Hepatocyte (in vitro differentiated cells): ENCODE data around the gene C1orf87. TPM values are rescaled to one million over a fixed set of nuclear protein-coding genes. Genes with fewer than 3 reads are reported as not detected.
A peak's percentile ranks its signal among the peaks of the same experiment; 100 is the strongest.

Experiments used
- DNase-seq: peaks from one replicate; pipeline ENCODE4 v3.0.0-alpha.2; 2016; ENCODE audit warnings: low spot score
- H2AFZ ChIP-seq: fragments of 200-600 bp; sonication (generic); 2 replicates; pipeline ENCODE4 v1.6.0; 2016; ENCODE audit warnings: antibody characterized with exemption, mild to moderate bottlenecking
- H3K27ac ChIP-seq: fragments of 200-600 bp; sonication (generic); 2 replicates; pipeline ENCODE4 v1.5.1; 2016; ENCODE audit warnings: mild to moderate bottlenecking
- H3K27me3 ChIP-seq: fragments of 200-600 bp; sonication (generic); 2 replicates; pipeline ENCODE4 v1.6.1; 2016
- H3K36me3 ChIP-seq: fragments of 200-600 bp; sonication (generic); replicated peaks from 2 replicates; pipeline ENCODE4 v1.5.1; 2016; ENCODE audit warnings: low read depth; ENCODE audit not compliant: insufficient read depth
- H3K4me1 ChIP-seq: fragments of 200-600 bp; sonication (generic); 2 replicates; pipeline ENCODE4 v1.5.1; 2016; ENCODE audit warnings: mild to moderate bottlenecking, moderate library complexity; ENCODE audit not compliant: insufficient read depth
- H3K4me2 ChIP-seq: fragments of 200-600 bp; sonication (generic); 2 replicates; pipeline ENCODE4 v1.6.0; 2016
- H3K4me3 ChIP-seq: fragments of 200-600 bp; sonication (generic); 2 replicates; pipeline ENCODE4 v1.5.1; 2016; ENCODE audit warnings: mild to moderate bottlenecking
- H3K79me2 ChIP-seq: fragments of 200-600 bp; sonication (generic); 2 replicates; pipeline ENCODE4 v1.6.0; 2017; ENCODE audit warnings: mild to moderate bottlenecking
- H3K9me2 ChIP-seq: fragments of 200-600 bp; sonication (generic); replicated peaks from 2 replicates; pipeline ENCODE4 v1.6.0; 2017; ENCODE audit warnings: mild to moderate bottlenecking; ENCODE audit not compliant: insufficient read depth
- H3K9me3 ChIP-seq: fragments of 200-600 bp; sonication (generic); 2 replicates; pipeline ENCODE4 v1.5.1; 2016; ENCODE audit warnings: low read depth, mild to moderate bottlenecking
- H4K20me1 ChIP-seq: fragments of 200-600 bp; sonication (generic); 2 replicates; pipeline ENCODE4 v1.6.0; 2016; ENCODE audit warnings: mild to moderate bottlenecking; ENCODE audit not compliant: insufficient read depth, poor library complexity, severe bottlenecking
- CTCF ChIP-seq: fragments of 200-600 bp; sonication (generic); IDR thresholded peaks from 2 replicates; pipeline ENCODE4 v1.5.1; 2016; ENCODE audit warnings: antibody characterized with exemption, mild to moderate bottlenecking; ENCODE audit not compliant: poor library complexity
- EZH2 ChIP-seq: fragments of 200-600 bp; sonication (generic); IDR thresholded peaks from 2 replicates; pipeline ENCODE4 v1.6.1; 2016; ENCODE audit warnings: antibody characterized with exemption, mild to moderate bottlenecking, borderline replicate concordance
- EZH2phosphoT487 ChIP-seq: fragments of 200-600 bp; sonication (generic); IDR thresholded peaks from one replicate; pipeline ENCODE4 v1.6.1; 2018; ENCODE audit warnings: antibody characterized with exemption, mild to moderate bottlenecking, low read depth, moderate library complexity; ENCODE audit not compliant: unreplicated experiment, severe bottlenecking
- WGBS: methylation state at CpG from one replicate; pipeline ENCODE4 v1.1.6; 2016; ENCODE audit warnings: low lambda C conversion rate; ENCODE audit errors: missing lambda C conversion rate; 5-methylcytosine and 5-hydroxymethylcytosine counted together
- polyA plus RNA-seq: library from polyadenylated mRNA; unstranded; fragments of >200 nt; fragmentation: Nextera tagmentation; extraction: Ambion mirVana; gene quantifications from 2 replicates; pipeline ENCODE4 v1.2.1, GENCODE V29; 2016
- total RNA-seq: library from RNA; depleted of rRNA; stranded (reverse); fragments of >200 nt; gene quantifications from 2 replicates; pipeline ENCODE4 v1.2.3, GENCODE V29; 2014

Gene C1orf87
- total and polyA plus RNA-seq, 2 experiments from 2014 or later, result not detected

- no peak overlapping the region for H3K4me2 ChIP-seq
- H3K27ac ChIP-seq, result no peak overlapping the region
- H3K4me1 ChIP-seq, result no peaks in the 10 kb centered on the region
- 64% methylated on average over 5 of the region's 5 CpGs for WGBS
- no peaks in the 10 kb centered on the region for H4K20me1 ChIP-seq
- H3K9me3 ChIP-seq, result no peaks in the 10 kb centered on the region
- no peak overlapping the region for H3K4me3 ChIP-seq
- H3K9me2 ChIP-seq, result no peaks in the 10 kb centered on the region
- TF ChIP-seq EZH2, result no peak
- no peak for TF ChIP-seq EZH2phosphoT487
- peak; percentile 42 for TF ChIP-seq CTCF
- H3K79me2 ChIP-seq, result no peaks in the 10 kb centered on the region
- no peak overlapping the region for H2AFZ ChIP-seq
- no peaks in the 10 kb centered on the region for H3K36me3 ChIP-seq
- DNase-seq, result no peak
- H3K27me3 ChIP-seq, result no peaks in the 10 kb centered on the region
These were observed 15.1 kb upstream of the C1orf87 start for GRCh38 chr1:60088620-60089155.

- Histone ChIP-seq H3K4me2 (no peak overlapping the region), H3K9me2 (no peaks in the 10 kb centered on the region), H3K27me3 (no peaks in the 10 kb centered on the region), H3K4me3 (no peak overlapping the region), H3K27ac (no peak overlapping the region), H3K9me3 (no peaks in the 10 kb centered on the region), H3K36me3 (no peaks in the 10 kb centered on the region), H4K20me1 (no peaks in the 10 kb centered on the region), H3K4me1 (no peaks in the 10 kb centered on the region), H3K79me2 (no peaks in the 10 kb centered on the region), H2AFZ (no peak overlapping the region)
- DNase-seq, result no peak
- TF ChIP-seq CTCF, result no peak
- TF ChIP-seq EZH2phosphoT487, result no peak
- TF ChIP-seq EZH2, result no peak
These were observed 14.1 kb upstream of the C1orf87 start for GRCh38 chr1:60087681-60088080.

- Histone ChIP-seq H3K27ac (peak overlapping the region; percentile 24), H3K79me2 (no peaks in the 10 kb centered on the region), H3K27me3 (peaks cover 27% of the 10 kb centered on the region), H3K36me3 (no peaks in the 10 kb centered on the region), H3K4me3 (no peak overlapping the region), H4K20me1 (no peaks in the 10 kb centered on the region), H3K4me1 (peaks cover 10% of the 10 kb centered on the region), H3K4me2 (peak overlapping the region; percentile 12), H2AFZ (no peak overlapping the region), H3K9me2 (no peaks in the 10 kb centered on the region), H3K9me3 (no peaks in the 10 kb centered on the region)
- 33% methylated on average over 4 of the region's 4 CpGs for WGBS
- no peak for TF ChIP-seq EZH2phosphoT487
- TF ChIP-seq EZH2, result no peak
- TF ChIP-seq CTCF, result no peak
- no peak for DNase-seq
These were observed 4.6 kb upstream of the C1orf87 start for GRCh38 chr1:60078182-60078581.

DNA sequence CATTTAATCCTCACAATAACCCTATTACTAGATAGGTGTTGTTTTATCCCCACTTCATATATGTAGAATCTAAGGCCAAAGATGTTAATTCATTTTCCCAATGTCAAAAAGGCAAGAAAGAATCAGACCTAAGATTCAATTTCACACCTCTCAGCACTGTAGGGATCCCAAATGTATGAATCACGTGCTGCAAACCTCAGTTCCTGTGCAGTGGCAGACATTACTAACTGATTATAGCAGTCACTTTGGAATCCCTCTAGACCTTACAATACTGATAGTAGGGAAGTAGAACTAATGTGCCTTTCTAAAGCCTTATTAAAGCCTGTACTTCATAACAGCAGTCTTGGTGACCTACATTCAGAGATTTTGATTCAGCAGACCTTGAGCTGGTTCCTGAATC is 2.3 kb downstream of the C1orf87 start:
- H3K9me3 ChIP-seq, result no peaks in the 10 kb centered on the region
- 68% methylated on average over 1 of the region's 1 CpG for WGBS
- H3K27me3 ChIP-seq, result peaks cover 44% of the 10 kb centered on the region
- no peaks in the 10 kb centered on the region for H3K9me2 ChIP-seq
- no peaks in the 10 kb centered on the region for H3K4me1 ChIP-seq
- H4K20me1 ChIP-seq, result no peaks in the 10 kb centered on the region
- H3K79me2 ChIP-seq, result no peaks in the 10 kb centered on the region
- no peak overlapping the region for H3K27ac ChIP-seq
- no peak overlapping the region for H3K4me2 ChIP-seq
- no peak overlapping the region for H2AFZ ChIP-seq
- no peak overlapping the region for H3K4me3 ChIP-seq
- H3K36me3 ChIP-seq, result no peaks in the 10 kb centered on the region
- DNase-seq, result no peak
- TF ChIP-seq CTCF, result no peak
- TF ChIP-seq EZH2, result no peak
- TF ChIP-seq EZH2phosphoT487, result no peak
